ENCODE measurements around the gene TFIP11. TPM values are rescaled to one million over a fixed set of nuclear protein-coding genes. Genes with fewer than 3 reads are reported as not detected.

Gene TFIP11
- total RNA-seq, 4 donors from 2014 or later = 30.7 to 66.7 (median 50.0) TPM

- Histone ChIP-seq H3K27me3 (no peaks in the 10 kb centered on the region), H3K9me3 (no peaks in the 10 kb centered on the region), H3K27ac (no peak overlapping the region), H3K4me3 (replicated peaks in 1 of 3) (no peak overlapping the region), H3K36me3 (peaks cover 7 to 20% of the 10 kb centered on the region in 2 donors), H3K4me1 (no peaks in the 10 kb centered on the region)
- DNase-seq = no peak
- WGBS, 2 donors = 94 to 96% methylated on average over 4 of the region's 4 CpGs
- intact Hi-C loops (cut with DNase I) = no loop called here
- TF ChIP-seq POLR2A (IDR thresholded peaks at IDR 0.05) = no peak
- TF ChIP-seq, protein P1, sequence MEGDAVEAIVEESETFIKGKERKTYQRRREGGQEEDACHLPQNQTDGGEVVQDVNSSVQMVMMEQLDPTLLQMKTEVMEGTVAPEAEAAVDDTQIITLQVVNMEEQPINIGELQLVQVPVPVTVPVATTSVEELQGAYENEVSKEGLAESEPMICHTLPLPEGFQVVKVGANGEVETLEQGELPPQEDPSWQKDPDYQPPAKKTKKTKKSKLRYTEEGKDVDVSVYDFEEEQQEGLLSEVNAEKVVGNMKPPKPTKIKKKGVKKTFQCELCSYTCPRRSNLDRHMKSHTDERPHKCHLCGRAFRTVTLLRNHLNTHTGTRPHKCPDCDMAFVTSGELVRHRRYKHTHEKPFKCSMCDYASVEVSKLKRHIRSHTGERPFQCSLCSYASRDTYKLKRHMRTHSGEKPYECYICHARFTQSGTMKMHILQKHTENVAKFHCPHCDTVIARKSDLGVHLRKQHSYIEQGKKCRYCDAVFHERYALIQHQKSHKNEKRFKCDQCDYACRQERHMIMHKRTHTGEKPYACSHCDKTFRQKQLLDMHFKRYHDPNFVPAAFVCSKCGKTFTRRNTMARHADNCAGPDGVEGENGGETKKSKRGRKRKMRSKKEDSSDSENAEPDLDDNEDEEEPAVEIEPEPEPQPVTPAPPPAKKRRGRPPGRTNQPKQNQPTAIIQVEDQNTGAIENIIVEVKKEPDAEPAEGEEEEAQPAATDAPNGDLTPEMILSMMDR (IDR thresholded peaks at IDR 0.05) = no peak
Measured at GRCh38 chr22:26522592-26522991, 10.3 kb upstream of the TFIP11 start.

GRCh38 chr22:26522012-26522411 is 9.7 kb upstream of the TFIP11 start:
- no peak overlapping the region for H3K4me3 ChIP-seq (replicated peaks in 1 of 3)
- H3K27me3 ChIP-seq = no peaks in the 10 kb centered on the region
- intact Hi-C loops (cut with DNase I) = no loop called here
- DNase-seq = no peak
- no peaks in the 10 kb centered on the region for H3K9me3 ChIP-seq
- TF ChIP-seq POLR2A (IDR thresholded peaks at IDR 0.05) = no peak
- TF ChIP-seq, protein P1 (IDR thresholded peaks at IDR 0.05) = no peak
- peaks cover 7 to 20% of the 10 kb centered on the region in 2 donors for H3K36me3 ChIP-seq
- H3K27ac ChIP-seq = no peak overlapping the region
- WGBS, 2 donors = 96% methylated on average over 2 of the region's 2 CpGs
- no peaks in the 10 kb centered on the region for H3K4me1 ChIP-seq

DNA sequence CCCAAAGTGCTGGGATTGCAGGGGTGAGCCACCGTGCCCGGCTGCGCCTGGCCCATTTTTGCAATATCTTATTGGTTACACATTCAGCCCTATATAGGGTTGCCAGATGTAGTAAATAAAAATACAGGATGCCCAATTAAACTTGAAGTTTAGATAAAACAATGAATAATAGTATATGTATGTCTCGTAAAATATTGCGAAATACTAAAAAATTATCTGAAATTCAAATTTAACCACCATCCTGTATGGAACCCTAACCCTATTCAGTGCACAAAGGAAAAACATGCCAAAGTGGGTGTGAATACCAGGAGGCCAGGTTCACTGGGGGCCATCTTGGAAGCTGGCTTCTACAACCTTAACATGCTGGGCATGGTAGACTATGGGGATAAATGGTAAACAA is 5.2 kb upstream of the TFIP11 start:
- TF ChIP-seq, protein P1 (IDR thresholded peaks at IDR 0.05) = no peak
- TF ChIP-seq POLR2A (IDR thresholded peaks at IDR 0.05) = no peak
- Histone ChIP-seq H3K36me3 (no peaks in the 10 kb centered on the region), H3K27me3 (no peaks in the 10 kb centered on the region), H3K27ac (no peak overlapping the region), H3K4me3 (replicated peaks in 1 of 3) (no peak overlapping the region), H3K4me1 (peaks cover 0 to 10% of the 10 kb centered on the region in 2 donors), H3K9me3 (no peaks in the 10 kb centered on the region)
- DNase-seq = no peak
- 96 to 98% methylated on average over 5 of the region's 5 CpGs for WGBS, 2 donors
- intact Hi-C loops (cut with DNase I) = no loop called here

DNA sequence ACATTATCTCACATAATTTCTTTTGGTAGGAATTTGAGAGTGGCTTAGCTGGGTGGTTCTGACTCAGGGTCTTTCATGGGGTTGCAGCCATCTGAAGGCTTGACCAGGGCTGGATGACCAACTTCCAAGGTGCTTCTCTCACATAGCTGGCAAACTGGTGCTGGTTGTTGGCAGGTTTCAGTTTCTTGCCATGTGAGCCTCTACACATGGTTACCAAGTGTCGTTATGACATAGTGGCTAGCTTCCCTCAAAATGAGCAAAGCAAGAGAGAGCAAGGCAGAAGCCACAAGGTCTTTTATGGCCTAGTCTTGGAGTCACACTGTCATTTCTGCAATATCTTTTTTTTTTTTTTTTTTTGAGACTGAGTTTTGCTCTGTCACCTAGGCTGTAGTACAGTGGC is 4.2 kb upstream of the TFIP11 start:
- TF ChIP-seq, protein P1 (IDR thresholded peaks at IDR 0.05) = no peak
- TF ChIP-seq POLR2A (IDR thresholded peaks at IDR 0.05) = no peak
- no peaks in the 10 kb centered on the region for H3K36me3 ChIP-seq
- DNase-seq = no peak
- intact Hi-C loops (cut with DNase I) = no loop called here
- no peak overlapping the region for H3K4me3 ChIP-seq (replicated peaks in 1 of 3)
- peaks cover 3 to 12% of the 10 kb centered on the region in 2 donors for H3K4me1 ChIP-seq
- H3K27me3 ChIP-seq = no peaks in the 10 kb centered on the region
- no peaks in the 10 kb centered on the region for H3K9me3 ChIP-seq
- H3K27ac ChIP-seq = no peak overlapping the region
- 75 to 79% methylated on average over 1 of the region's 1 CpG for WGBS, 2 donors

- Histone ChIP-seq H3K27me3 (no peaks in the 10 kb centered on the region), H3K27ac (no peak overlapping the region), H3K9me3 (no peaks in the 10 kb centered on the region), H3K36me3 (no peaks in the 10 kb centered on the region), H3K4me1 (peaks cover 6 to 18% of the 10 kb centered on the region in 2 donors), H3K4me3 (replicated peaks in 1 of 3) (no peak overlapping the region)
- intact Hi-C loops (cut with DNase I) = no loop called here
- WGBS, 2 donors = 85 to 89% methylated on average over 3 of the region's 3 CpGs
- DNase-seq = no peak
- TF ChIP-seq POLR2A (IDR thresholded peaks at IDR 0.05) = no peak
- TF ChIP-seq, protein P1 (IDR thresholded peaks at IDR 0.05) = no peak
Measured at GRCh38 chr22:26515931-26516330, 3.7 kb upstream of the TFIP11 start.
